ENCODE data around the gene CRIP2. TPM values are rescaled to one million over a fixed set of nuclear protein-coding genes. Genes with fewer than 3 reads are reported as not detected.
A peak's percentile ranks its signal among the peaks of the same experiment; 100 is the strongest.

CRIP2 gene
- total RNA-seq, 4 donors from 2014 or later = 63.4 to 177 (median 122) TPM

GRCh38 chr14:105496831-105497591, 22.4 kb downstream of the CRIP2 start:
- TF ChIP-seq, protein P1, sequence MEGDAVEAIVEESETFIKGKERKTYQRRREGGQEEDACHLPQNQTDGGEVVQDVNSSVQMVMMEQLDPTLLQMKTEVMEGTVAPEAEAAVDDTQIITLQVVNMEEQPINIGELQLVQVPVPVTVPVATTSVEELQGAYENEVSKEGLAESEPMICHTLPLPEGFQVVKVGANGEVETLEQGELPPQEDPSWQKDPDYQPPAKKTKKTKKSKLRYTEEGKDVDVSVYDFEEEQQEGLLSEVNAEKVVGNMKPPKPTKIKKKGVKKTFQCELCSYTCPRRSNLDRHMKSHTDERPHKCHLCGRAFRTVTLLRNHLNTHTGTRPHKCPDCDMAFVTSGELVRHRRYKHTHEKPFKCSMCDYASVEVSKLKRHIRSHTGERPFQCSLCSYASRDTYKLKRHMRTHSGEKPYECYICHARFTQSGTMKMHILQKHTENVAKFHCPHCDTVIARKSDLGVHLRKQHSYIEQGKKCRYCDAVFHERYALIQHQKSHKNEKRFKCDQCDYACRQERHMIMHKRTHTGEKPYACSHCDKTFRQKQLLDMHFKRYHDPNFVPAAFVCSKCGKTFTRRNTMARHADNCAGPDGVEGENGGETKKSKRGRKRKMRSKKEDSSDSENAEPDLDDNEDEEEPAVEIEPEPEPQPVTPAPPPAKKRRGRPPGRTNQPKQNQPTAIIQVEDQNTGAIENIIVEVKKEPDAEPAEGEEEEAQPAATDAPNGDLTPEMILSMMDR (IDR thresholded peaks at IDR 0.05) = no peak
- DNase-seq (ENCODE audit: low spot score) = no peak
- no peak for ATAC-seq (ENCODE audit: low FRiP score)

DNA sequence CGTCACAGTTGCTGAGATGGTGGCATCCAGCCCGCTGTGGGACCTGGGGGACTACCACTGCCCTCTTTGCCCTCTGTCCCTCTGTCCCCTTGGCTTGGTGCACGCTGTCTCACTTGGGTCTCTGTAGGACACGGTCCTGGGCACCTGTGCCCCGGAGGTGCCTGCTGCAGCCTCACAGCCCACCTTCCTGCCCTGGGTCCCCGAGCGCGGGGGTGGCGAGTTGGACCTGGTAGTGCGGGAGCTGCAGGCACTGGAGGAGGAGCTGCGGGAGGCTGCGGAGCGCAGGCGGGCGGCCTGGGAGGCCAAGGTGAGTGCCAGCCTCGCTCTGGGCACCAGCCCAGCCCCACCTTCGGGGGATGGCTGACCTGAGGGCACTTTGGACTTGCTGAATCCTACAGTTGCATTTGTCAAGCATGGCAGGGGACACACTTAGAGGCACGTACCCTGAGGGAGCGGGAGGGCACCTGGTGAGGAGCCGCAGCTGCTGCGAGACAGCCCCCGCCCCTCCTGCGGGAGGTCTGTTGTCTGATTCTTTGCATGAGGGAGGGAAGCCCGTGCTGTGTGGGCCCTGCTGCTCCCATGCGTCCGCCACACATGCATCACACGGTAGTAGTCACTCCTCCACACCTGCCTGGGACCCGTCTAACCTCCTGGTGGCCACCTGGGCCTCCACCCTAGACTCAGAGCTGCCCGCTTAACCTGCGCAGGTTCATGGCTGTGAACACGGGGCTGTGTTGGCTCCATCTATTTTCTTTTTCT, 23.2 kb downstream of the CRIP2 start:
- DNase-seq (ENCODE audit: low spot score) (no peak), ATAC-seq (ENCODE audit: low FRiP score) (no peak)
- TF ChIP-seq, protein P1 (IDR thresholded peaks at IDR 0.05) = no peak

- ATAC-seq (ENCODE audit: low FRiP score) (no peak), DNase-seq (ENCODE audit: low spot score) (peak; percentile 6)
- TF ChIP-seq, protein P1 (IDR thresholded peaks at IDR 0.05) = no peak
These were observed 24.0 kb downstream of the CRIP2 start for GRCh38 chr14:105498430-105499255.

DNA sequence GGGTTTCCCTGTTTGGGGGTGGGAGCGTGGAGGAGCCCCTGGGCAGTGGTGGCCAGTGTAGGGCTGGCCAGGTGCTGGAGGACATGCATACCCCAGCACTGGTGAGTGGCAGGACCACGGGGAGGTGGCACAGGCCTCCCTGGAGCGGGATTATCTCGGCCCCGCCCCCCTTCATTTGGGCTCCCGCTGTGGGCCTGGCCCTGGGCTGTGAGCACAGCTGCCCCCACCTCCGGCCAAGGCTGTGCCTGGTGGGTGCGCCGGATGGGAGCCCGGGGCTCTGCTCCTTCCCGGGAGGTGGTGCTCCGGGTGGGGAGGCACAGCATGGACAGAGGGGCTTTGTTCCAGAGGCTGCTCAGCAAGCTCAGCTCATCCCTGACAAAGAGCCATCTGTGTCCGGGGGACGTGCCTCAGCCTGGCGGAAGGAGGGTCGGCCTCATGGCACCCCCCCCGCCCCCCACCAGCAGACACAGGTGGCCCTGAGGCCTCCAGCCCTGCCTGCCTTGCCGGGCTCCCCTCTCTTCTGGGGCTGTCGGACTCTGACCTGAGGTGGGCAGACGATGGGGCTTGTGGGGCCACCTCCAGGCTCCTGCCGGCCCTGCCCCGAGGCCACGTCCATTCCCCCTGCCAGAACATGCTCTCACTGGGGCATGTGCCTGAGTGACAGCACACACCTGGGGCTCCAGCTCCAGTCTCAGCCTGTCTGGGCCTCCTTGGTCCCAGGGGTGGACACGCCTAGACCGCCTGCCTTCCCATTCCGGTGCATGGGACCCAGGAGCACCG, 24.8 kb downstream of the CRIP2 start:
- ATAC-seq (ENCODE audit: low FRiP score) (no peak), DNase-seq (ENCODE audit: low spot score) (peak; percentile 11)
- TF ChIP-seq, protein P1 (IDR thresholded peaks at IDR 0.05) = no peak

DNA sequence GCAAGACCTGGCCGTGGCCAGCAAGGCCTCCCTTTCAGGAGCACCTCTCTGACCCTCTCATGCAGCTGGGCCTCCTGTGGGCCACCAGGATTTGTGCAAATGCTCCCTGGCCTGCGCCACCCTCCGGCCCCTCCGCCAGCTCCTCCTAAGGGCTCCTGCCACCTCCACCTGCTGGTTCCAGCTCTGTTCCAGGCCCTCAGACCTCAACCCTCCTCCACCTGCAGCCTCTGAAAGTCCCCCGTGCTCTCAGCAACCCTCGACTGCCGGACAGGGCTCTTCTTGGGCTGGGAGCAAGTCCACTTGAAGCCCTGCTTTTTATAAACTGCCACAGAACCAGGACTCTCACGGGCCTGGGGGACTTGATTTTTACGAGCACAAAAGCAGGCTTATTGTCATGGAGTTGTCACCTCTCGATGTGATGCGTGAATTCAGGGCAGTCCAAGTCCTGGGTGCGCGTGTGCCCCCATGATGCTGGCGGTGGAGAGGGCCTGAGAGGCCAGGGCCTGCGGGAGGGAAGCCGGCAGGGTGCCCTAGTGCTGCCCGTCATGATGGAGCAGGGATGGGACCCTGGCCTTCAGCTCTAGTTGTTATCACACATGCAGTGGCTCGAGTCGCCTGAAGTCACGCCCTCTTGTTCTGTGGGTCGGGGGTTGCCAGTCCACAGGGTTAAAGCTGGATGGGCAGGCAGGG, 25.6 kb downstream of the CRIP2 start:
- ATAC-seq (ENCODE audit: low FRiP score) (no peak), DNase-seq (ENCODE audit: low spot score) (no peak)
- TF ChIP-seq, protein P1 (IDR thresholded peaks at IDR 0.05) = no peak

GRCh38 chr14:105500726-105501101, 26.1 kb downstream of the CRIP2 start:
- no peak for DNase-seq (ENCODE audit: low spot score)
- ATAC-seq (ENCODE audit: low FRiP score) = no peak
- TF ChIP-seq, protein P1 (IDR thresholded peaks at IDR 0.05) = no peak
